ENCODE measurements around the gene CXXC1.
"Not testable (repeated sequence)": the region's sequence is repeated elsewhere in the genome, so short reads cannot be mapped to it uniquely, and the experiment has no call there.

Gene CXXC1

DNA sequence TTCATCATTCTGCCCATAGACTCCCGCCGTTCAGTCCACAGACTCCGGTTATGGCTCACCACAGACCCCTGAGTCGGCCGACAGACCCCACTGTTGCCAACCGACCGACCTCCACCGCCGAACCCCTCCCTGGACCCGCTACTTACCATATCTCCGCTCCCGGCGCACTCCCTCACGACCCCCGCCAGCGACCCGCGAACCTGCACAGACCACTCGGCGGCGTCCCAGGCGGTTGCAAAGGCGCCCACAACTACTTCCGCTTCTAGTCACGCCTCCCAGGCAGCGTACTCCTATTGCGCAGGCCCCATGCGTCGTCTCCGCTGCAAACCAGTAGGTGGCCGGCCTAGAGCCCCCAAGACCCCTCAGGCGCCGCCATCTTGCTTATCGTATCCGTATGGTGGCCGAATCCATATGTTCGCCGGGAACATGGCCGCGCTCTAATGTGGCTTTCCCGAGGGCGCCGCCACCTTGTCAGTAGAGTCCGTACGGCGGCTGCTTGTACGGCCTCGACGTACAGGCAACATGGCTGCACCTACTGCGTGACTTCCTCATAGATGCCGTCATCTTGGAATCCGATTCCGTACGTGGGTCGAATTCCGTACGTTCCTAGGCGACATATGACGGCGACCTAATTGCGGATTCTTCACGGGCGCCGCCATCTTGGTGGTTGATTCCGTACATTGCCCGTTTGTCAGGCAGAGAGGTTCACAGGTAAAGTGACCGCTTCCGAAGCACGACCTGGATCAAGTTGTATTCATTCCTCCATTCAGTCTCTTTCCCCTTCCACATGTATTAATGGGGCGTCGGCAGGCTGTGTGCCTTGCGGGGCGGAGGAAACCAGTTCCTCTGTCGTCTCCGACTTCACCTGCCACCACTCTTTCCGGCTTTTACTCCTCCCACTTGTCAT, at the start of gene CXXC1:
TSS of gene CXXC1 (minus strand) at position 252 of the 907 bp plus-strand sequence. CDS start at position 149, 103 bp downstream.
- DNase-seq, result peak; percentile 99

DNA sequence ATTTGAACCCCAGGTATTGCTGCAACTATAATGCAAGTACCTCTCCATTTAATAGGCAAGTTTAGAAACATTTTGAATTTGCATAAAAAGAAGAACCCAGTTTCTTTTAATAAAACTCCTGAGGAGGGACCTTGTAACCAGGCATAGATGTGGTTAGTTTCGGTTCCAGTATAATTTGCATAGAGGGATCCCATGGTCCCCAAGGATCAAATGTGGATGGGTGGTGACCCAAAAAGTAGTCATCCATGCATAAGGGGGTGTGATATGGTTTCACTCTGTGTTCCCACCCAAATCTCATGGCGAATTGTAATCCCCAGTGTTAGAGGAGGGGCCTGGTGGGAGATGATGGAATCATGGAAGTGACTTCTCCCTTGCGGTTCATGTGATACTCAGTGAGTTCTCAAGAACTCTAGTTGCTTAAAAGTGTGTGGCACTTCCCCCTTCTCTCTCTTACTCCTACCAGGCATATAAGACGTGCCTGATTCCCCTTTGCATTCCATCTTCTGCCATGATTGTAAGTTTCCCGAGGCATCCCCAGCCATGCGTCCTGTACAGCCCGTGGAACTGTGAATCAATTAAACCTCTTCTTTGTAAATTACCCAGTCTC, 47.2 kb upstream of the CXXC1 start:
- DNase-seq, result peak; percentile 4

DNA sequence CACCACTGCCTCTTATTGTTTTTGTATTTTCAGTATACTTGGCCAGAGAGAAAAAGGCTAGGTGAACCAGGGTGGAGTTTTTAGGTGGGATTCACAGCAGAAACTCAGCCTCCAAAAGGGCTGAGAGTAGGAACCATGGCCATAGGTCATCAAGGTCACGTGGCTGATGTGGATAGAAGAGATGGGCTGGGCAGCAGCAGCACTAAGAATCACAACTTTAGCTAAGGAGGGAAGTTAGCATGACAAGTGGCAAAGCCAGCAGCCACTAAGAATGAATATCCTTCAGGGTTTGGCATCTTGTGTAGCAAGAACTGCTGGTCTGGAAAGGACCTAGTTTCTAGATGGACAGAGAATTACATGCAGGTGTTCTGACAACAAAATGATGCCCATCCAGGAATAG, 44.2 kb upstream of the CXXC1 start:
- DNase-seq, result no peak

DNA sequence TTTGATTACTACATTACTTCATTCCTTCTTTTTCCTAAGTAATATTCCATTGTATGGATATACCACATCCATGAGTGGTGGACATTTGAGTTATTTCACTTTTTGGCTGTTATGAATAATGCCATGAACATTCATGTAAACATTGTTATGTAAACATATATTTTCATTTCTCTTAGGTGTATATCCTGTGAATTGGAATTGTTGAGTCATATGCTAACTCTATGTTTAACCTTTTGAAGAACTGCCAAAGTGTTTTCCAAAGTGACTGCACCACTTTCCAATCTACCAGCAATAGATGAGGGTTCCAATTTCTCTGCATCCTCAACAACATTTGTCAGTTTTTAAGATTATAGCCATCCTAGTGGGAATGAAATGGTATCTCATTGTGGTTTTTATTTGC, 42.7 kb upstream of the CXXC1 start:
- DNase-seq, result no peak

DNA sequence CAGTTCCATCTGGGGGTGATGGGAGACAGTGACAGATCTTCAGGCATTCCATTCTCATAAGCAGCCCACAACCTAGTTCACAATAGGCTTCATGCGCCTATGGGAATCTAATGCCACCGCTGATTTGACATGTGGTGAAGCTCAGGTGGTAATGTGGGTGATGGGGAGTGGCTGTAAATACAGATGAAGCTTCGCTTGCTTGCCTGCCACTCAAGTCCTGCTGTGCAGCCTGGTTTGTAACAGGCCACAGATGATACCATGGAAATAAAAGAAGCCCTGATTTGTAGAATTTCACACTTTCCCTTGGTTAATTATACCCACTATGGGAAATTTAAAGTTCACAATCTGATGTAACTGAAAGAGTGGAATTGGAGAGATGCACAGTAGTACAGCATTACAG, 40.5 kb upstream of the CXXC1 start:
- DNase-seq, result no peak

DNA sequence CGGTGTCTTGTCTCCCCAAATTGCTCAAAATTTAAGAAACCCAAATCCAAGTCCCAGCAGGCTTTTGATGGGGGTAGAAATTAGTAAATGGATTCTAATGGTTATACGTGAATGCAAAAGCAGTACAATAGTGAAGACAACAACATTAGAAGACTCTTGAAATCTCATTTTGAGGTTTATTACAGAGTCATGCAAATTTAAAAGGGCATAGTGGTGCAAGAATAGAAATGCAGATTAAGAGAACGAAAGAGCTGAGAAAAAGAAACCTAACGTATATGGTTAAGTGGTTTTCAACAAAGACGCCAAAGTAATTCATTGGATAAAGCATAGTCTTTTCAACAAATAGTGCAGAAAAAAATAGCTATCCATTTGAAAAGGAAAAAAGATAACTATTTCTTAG, 33.2 kb upstream of the CXXC1 start:
- DNase-seq, result no peak

DNA sequence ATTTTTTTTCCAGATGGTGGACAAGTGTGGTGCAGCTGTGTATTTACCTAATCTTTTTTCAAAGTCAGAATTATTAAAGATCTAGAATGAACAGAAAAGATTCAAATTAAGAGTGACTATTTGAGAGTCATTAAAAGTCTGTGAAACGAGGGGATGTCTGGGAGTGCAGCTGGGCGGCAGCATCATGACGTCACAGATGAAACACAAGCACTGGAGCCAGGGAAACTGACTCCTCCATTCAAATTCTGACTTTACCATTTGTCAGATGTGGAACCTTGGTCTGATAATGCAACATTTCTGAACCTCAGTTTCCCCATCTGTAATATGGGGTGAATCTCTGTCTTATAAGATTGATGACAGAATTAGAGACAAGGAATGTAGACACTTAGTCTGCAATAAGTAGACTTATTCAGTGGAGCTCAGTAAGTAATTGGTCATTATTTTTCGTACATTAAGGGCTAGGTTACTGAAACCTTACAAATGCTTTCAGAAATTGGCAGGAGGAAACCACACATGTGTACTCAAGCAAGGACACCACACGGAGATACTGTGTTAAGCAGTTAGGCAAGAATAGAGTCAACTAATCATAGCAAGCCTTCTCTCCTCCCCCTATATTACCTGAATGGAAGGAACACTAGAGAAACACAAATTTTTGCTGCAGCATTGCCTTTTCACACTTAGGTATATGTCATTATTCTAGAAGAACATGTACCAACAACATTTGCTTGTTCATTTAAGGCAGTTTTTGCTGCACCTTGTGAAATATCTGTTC, 27.8 kb upstream of the CXXC1 start:
- no peak for DNase-seq

DNA sequence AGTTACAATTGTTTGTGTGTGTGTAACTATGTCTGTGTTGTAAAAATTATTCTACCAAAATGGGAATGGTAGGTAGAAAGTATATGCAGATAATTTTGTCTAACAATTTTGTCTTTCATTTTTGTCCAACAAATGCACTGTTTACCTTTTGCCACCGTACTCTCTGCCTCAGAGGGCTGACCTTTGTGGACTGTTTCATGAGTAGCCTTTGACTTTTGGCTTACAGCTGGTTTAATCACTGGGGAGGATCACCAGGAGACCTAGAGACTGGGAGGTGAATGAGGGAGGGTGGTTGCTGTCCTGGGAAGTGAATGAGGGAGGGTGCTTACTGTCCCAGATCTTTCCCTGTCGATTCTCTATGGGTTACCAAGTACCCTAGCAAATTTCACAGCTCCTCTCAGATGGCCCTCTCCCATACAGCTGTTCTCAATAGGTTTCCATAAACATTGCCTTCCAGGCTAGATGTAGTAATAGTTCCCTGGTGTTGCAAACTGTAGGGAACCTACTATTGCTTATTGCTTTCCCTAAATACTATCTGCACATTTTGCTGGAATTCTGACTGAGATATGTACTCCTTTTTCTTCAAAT, 26.5 kb upstream of the CXXC1 start:
- DNase-seq, result no peak

DNA sequence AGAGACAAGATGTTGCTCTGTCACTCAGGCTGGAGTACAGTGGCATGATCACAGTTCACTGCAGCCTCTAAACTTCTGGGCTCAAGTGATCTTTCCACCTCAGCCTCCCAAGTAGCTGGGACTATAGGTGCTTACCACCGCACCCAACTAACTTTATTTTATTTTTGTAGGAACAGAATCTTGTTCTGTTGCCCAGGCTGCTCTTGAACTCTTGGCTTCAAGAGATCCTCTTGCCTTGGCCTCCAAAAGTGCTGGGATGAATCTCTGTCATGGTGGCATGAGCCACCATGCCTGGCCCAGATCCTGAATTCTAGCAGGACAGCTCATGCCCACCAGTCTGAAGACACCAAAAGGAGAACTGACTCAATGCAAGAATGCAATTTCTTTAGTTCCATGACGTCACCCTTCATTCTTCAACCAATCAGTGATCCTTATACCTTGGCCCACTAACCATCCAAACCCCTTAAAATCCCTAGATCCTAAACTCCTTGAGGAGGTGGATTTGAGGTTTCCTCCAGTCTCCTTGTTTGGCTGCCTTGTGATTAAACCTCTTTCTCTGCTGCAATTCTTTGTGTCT, 25.6 kb upstream of the CXXC1 start:
- peak; percentile 30 for DNase-seq

DNA sequence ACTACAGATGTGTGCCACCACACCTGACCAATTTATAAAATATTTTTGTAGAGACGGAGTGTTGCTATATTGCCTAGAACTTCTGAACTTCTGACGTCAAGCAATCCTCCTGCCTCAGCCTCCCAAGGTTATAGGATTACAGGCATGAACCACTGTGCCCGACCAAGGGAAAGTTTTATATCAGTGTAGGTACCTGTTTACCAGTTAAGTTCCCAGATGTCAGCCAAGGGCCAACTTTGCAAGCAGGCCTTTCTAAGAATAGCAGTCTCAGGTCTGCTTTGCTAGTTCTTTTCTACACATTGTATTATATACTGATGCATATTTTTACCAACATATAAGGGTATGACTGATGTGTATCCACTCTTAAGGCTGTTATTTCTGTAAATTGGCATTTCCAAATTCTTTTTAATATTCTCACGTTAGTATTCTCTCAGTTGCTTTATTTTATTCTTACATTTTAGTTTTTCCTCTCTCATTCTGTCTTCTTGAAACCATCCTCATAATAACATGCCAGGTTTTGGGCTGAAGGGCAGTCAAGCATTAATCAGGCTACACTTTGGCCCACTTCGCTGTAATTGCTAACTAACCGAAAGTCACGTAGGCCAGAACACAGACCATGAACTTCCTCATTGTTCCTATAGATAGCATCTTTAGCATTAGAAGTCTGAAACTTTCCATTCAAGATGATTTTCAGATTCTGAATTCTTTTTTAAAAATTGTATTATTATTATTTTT, 25.0 kb upstream of the CXXC1 start:
- DNase-seq, result no peak

DNA sequence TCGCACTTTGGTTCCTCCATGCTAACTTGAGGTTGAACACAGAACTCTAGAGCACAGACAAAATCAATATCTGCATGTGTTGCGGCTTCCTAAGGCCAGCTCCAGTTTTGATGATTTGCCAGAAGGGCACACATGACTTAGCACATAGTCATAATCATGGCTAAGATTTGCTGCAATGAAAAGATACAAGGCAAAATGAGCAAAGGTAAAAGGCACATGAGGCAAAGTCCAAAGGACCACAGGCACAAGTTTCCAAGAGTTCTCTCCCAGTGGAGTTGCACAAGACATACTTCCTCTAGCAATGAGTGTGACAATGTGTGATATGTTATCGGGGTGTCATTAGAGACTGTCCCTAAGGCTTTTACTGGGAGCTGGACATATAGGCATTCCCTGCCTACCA, 24.2 kb upstream of the CXXC1 start:
- no peak for DNase-seq

DNA sequence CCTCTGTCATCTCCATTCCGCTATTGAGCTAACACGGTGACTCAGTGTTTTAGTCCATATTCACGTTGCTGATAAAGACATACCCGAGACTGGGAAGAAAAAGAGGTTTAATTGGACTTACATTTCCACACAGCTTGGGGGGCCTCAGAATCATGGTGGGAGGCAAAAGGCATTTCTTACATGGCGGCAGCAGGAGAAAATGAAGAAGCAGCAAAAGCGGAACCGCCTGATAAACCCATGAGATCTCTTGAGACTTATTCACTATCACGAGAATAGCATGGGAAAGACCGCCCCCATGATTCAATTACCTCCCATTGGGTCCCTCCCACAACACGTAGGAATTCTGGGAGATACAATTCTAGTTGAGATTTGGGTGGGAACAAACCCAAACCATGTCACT, 22.6 kb upstream of the CXXC1 start:
- DNase-seq, result no peak

DNA sequence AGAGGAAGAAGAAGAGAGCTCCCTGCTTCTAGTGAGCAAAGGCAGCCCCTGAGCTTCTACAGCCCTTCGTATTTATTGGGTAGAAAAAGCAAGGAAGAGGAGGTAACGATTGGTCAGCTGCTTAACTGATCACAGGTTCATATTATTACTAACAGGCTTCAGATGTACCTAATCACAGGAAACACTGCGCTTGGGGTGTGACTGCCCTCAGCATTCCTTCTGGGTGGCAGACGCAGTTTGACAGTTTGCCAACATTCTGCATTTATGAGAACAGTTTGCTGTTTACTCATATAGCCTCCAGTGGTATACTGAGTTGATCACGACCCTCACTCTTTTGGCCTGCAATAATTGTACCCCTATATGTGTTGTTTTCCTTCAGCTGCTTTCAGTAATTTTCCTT, 21.4 kb upstream of the CXXC1 start:
- not testable (repeated sequence) for DNase-seq

DNA sequence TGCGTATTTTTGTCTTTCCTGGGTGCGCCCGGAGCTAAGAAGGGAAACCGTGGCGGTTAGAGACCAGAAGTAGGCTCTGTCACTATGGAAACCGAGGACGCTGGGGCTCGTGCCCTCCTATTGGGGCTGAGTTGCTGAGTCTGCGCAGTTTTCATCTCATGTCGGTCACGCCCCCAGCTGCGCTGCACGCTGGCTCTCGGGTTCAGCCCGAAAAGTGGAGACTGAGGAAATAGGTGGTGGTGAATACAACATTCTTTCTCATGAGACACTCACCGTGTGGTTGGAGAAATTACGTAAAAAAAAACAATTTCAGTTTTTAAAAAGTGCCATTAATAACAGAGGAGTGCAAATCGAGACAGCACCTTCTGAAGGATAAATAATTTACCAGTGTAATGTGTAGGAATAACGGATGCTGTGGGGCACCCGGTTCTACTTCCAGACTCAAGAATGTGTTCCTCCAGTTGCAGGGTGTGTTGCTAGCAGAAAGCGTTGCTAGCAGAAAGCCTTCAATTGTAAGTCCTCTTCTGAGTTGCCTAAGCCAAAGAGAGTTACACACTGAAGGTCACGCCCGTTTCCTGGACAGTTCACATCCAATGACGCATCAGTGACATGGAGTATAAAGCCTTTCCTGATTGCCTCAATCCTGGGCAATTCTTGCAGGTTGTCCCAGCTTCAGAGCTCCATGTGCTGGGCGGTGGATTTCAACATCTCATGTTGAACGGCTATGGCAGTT, 20.4 kb upstream of the CXXC1 start:
- peak; percentile 99 for DNase-seq

DNA sequence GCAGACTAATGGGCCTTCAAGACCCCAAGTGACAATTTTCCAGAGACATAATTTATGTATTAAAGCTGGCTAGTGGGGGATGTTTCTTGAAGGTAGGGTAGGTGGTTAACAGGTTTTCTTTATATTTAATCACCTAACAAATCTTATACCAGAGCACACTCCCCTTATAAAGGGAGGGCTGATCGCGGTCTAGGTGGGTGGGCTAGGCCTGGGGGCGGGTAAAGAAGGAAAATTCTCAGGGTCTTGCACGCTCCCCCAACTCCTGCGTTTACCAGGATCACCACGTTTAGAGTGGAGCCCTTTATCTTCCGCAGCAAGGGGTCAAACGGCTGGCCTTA, 19.9 kb upstream of the CXXC1 start:
- DNase-seq, result no peak

DNA sequence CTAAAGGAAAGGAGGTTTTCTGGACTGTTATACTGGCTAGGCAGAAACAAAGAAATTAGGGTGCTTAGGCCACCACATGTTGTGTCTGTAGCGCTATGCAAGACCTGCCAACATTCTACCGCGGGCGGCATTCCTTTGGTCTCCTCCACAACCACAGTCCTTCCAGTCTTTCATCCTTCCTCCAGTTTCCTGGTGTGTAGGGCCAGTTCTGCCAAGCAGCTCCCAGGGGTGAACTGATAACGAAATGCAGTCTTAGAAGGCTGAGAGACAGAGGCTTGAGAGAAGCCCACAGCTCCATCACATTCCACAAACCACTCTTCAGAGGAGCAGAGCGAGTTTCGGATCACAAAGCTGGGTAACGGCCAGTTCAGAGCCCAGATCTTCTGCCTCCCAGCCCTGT, 19.5 kb upstream of the CXXC1 start:
- no peak for DNase-seq

DNA sequence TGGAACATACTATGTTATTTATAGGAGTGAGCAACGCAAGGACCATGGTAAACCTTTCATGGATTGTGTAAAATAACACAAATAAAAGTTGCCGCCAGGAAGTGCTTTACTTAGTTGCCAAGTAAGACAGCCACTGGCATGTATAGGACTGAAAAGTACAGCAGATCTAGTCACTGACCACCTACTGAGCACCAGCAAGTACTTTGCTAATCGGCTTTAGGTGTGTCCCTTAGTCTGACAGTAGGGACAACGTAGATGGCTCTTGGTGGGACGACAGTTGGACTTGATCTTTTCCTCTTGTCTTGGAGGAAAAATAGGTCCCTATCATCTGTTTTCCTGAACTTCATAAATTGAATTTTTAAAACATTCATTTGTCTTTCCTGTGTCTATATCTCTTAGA, 13.6 kb upstream of the CXXC1 start:
- DNase-seq, result no peak

DNA sequence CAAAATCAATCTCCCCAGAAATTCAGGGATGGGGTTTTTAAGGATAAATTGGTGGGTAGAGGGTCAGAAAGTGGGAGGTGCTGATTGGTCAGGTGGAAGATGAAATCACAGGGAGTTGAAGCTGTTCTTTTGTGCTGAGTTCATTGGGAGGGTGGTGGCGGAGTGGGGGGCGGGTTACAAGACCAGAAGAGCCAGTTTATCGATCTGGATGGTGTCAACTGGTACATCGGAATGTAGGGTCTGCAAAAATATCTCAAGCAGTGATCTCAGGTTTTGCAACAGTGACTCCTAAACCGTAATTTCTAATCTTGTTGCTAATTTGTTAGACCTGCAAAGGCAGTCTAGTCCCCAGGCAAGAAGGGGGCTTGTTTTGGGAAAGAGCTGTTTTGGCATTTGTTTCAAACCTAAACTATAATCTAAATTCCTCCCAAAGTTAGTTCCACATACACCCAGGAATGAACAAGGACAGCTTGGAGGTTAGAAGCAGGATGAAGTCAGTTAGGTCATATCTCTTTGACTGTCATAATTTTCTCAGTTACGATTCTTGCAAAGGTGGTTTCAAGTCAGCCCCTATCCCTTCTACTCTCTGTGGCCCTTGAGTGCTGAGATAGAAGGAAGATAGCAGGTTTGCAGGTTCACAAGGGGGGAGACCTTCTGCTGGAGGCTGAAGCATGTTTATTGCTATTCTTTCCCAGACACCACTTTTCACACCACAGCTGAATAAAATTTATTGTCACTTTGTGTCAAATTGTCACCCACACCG, 12.3 kb upstream of the CXXC1 start:
- no peak for DNase-seq

DNA sequence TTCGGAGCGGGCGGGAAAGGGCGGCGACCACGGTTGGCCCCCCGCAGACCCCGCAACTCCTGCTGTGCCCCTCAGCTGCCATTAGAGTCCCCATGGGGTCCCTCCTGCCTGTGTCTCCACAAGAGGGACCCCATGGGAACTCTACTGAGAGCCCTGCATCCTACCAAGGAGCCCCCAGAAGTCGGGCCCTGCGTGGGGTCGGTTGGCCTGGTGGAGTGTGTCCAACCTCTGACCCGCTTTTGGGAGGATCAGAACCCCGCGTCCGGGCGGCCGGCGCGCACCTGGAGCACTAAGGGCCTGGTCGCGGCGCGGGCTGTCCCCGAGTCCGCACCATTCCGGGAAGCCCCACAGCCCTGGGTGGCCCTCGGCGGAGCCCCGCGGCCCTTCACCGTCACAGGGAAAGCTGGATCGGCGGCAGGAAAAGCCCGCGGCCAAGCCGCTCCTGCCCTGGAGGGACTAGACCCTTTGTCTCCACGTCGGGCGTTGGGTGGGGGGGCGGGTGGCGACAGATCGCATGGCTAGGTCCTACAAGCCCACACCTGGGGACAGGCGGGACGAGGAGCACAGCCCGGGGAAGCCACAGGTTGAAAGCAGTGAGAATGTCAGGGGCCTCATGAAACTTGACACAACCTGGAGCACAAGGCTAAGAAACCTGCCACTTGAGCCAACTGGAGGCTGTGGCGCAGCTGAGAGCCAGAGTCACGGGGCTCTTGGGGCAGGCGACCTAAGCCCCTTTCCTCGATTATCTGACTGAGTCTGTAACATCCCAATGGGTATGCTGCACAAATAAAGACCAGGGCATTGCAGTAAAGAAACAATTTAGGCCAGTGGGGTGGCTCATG, 11.2 kb upstream of the CXXC1 start:
- no peak for DNase-seq

Data from suppressor macrophage treated with lipopolysaccharide for 4 hours (primary cell).